Activated T-cell treated with anti-CD3 and anti-CD28 coated beads, Interleukin-2, amount 50 U/mL, for 4 hours (primary cell): ENCODE data around the gene SLC22A12. TPM values are rescaled to one million over a fixed set of nuclear protein-coding genes. Genes with fewer than 3 reads are reported as not detected.
"Not testable (repeated sequence)": the region's sequence is repeated elsewhere in the genome, so short reads cannot be mapped to it uniquely, and the experiment has no call there.

Experiments used
- ATAC-seq, 2 donors: fragments of 200-7000 bp; cut with Tn5 transposase; one replicate each; pipeline ENCODE4 v1.10.0; 2021
- DNase-seq: peaks from one replicate; pipeline ENCODE4 v3.0.0-alpha.2; 2020
- H3K27me3 Mint-ChIP-seq: one replicate; pipeline ENCODE4 v1.8.0; 2021; ENCODE audit warnings: low read depth, mixed read lengths
- H3K36me3 Mint-ChIP-seq: one replicate; pipeline ENCODE4 v1.8.0; 2022; ENCODE audit warnings: mixed read lengths; ENCODE audit not compliant: insufficient read depth
- H3K4me1 Mint-ChIP-seq: one replicate; pipeline ENCODE4 v1.8.0; 2021; ENCODE audit warnings: low read depth, mixed read lengths
- H3K4me3 Mint-ChIP-seq: one replicate; pipeline ENCODE4 v1.8.0; 2021; ENCODE audit warnings: mild to moderate bottlenecking, moderate library complexity, mixed read lengths
- H3K9me3 Mint-ChIP-seq: one replicate; pipeline ENCODE4 v1.8.0; 2021; ENCODE audit warnings: mixed read lengths
- total RNA-seq, 3 donors: library from RNA; stranded (reverse); gene quantifications; one replicate each; pipeline ENCODE4 v1.2.1, GENCODE V29; 2021

Gene SLC22A12
- total RNA-seq, 3 donors from 2014 or later = not detected

DNA sequence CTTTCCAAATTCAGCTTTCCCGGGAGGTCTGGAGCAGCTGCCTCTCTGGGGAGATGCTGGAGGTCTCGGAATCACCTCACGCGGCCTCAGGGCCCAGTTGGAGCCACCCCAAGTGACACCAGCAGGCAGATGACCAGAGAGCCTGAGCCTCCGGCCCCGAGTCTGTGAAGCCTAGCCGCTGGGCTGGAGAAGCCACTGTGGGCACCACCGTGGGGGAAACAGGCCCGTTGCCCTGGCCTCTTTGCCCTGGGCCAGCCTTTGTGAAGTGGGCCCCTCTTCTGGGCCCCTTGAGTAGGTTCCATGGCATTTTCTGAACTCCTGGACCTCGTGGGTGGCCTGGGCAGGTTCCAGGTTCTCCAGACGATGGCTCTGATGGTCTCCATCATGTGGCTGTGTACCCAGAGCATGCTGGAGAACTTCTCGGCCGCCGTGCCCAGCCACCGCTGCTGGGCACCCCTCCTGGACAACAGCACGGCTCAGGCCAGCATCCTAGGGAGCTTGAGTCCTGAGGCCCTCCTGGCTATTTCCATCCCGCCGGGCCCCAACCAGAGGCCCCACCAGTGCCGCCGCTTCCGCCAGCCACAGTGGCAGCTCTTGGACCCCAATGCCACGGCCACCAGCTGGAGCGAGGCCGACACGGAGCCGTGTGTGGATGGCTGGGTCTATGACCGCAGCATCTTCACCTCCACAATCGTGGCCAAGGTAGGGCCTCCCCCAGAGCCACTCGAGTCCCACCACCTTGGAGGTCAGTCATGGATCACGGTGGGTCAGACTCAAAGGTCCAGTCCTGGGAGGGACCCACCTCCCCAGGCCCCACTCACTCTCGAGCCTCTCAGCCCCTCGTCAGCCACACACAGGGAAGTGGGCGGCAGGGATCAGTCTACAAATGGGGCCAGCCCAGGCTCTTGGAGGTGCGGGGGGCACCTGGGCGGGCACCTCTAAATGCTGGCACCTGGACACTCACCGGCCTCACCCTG, 525 bp downstream of the SLC22A12 start:
- Mint-ChIP-seq H3K4me1 (no peaks in the 10 kb centered on the region), H3K9me3 (peaks cover 8% of the 10 kb centered on the region), H3K27me3 (peaks cover 3% of the 10 kb centered on the region), H3K36me3 (no peaks in the 10 kb centered on the region), H3K4me3 (no peak overlapping the region)
- no peak for DNase-seq
- no peak for ATAC-seq

- no peak overlapping the region for H3K4me3 Mint-ChIP-seq
- DNase-seq = no peak
- no peaks in the 10 kb centered on the region for H3K4me1 Mint-ChIP-seq
- H3K9me3 Mint-ChIP-seq = peaks cover 8% of the 10 kb centered on the region
- ATAC-seq = no peak
- peaks cover 5% of the 10 kb centered on the region for H3K27me3 Mint-ChIP-seq
- H3K36me3 Mint-ChIP-seq = no peaks in the 10 kb centered on the region
Measured at GRCh38 chr11:64592234-64592615, 1.2 kb downstream of the SLC22A12 start.

DNA sequence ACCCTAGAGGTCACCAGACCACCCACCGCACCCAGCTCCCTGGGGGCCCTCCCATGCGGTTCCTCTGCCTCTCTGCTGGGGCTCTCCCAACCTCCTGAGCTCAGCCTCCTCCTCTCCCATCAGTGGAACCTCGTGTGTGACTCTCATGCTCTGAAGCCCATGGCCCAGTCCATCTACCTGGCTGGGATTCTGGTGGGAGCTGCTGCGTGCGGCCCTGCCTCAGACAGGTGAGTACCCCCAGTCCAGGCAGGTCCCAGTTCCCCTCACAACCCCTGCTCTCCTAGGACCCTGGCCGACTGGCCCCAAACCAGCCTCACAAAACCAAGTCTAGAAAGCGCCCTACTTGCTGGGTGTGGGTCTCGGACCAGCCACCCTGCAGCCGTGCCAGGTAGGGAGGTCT, 1.6 kb downstream of the SLC22A12 start:
- no peaks in the 10 kb centered on the region for H3K36me3 Mint-ChIP-seq
- peaks cover 5% of the 10 kb centered on the region for H3K27me3 Mint-ChIP-seq
- H3K4me1 Mint-ChIP-seq = no peaks in the 10 kb centered on the region
- peaks cover 8% of the 10 kb centered on the region for H3K9me3 Mint-ChIP-seq
- ATAC-seq (no peak), DNase-seq (no peak)
- H3K4me3 Mint-ChIP-seq = no peak overlapping the region

DNA sequence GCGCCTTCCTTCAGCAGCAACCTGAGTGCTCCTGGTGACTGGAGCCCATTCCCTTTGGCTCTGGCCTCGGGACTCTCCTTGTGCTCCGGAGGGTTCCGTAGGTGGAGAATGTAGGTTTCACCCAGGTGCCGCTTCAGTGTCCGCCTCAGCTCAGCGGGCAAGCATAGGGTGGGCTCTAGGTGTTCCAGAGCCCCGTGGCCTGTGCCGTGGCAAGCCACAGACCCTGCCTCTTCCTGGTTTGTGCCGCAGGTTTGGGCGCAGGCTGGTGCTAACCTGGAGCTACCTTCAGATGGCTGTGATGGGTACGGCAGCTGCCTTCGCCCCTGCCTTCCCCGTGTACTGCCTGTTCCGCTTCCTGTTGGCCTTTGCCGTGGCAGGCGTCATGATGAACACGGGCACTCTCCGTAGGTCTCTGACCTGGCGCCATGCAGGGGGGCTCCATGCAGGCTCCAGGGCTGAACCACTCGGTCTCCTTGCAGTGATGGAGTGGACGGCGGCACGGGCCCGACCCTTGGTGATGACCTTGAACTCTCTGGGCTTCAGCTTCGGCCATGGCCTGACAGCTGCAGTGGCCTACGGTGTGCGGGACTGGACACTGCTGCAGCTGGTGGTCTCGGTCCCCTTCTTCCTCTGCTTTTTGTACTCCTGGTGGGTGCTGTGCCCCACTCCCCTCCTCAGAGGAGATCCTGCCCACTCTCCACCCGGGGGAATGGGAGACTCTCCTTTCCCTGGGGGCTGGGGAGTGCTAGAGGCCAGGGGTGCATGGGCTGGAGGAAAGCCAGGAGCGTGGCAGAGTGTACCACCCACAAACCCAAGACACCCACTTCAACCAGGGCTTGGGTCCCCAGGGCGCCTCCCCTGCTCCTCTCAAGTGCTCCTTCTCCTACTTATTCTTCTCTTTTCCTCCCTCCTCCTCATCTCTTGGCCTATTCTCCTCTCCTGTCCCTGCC, 2.4 kb downstream of the SLC22A12 start:
- DNase-seq = no peak
- Mint-ChIP-seq H3K9me3 (peaks cover 3% of the 10 kb centered on the region), H3K4me3 (no peak overlapping the region), H3K36me3 (no peaks in the 10 kb centered on the region), H3K27me3 (peaks cover 2% of the 10 kb centered on the region), H3K4me1 (no peaks in the 10 kb centered on the region)
- ATAC-seq = no peak

GRCh38 chr11:64594159-64594939, 3.3 kb downstream of the SLC22A12 start:
- ATAC-seq (no peak), DNase-seq (no peak)
- no peak overlapping the region for H3K4me3 Mint-ChIP-seq
- H3K9me3 Mint-ChIP-seq = no peaks in the 10 kb centered on the region
- no peaks in the 10 kb centered on the region for H3K4me1 Mint-ChIP-seq
- no peaks in the 10 kb centered on the region for H3K36me3 Mint-ChIP-seq
- H3K27me3 Mint-ChIP-seq = peaks cover 2% of the 10 kb centered on the region

DNA sequence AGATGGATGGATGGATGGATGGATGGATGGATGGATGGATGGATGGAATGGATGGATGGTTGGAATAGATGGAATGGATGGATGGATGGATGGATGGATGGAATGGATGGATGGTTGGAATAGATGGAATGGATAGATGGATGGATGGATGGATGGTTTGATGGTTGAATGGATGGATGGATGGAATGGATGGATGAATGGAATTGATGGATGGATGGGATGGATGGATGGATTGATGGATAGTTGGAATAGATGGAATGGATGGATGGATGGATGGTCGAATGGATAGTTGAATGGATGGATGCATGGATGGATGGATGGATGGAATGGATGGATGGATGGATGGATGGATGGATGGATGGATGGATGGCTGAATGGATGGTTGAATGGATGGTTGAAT, 4.9 kb downstream of the SLC22A12 start:
- not testable (repeated sequence) for H3K4me1 Mint-ChIP-seq, ATAC-seq, H3K36me3 Mint-ChIP-seq, DNase-seq, H3K9me3 Mint-ChIP-seq, H3K27me3 Mint-ChIP-seq, H3K4me3 Mint-ChIP-seq

DNA sequence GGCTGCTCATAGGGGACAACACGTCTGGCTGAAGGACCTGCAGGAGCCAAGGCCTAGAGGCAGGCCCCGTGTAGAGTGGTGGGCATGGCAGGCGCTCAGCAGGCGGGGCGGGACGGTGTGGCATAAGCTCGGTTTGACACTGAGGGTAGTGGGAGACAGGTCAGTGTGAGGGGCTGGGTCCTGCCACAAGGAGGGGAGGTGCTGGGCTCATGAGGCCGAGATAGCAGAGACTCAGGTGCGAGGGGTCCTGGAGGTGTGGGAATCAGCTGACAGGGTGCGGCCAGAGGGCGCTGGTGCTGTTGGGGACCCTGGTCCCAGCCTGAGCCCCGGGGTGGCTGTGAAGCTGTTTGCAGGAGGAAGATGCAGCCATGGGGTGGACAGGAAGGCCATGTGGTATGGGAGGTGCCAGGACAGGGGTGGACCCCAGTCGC, 6.7 kb downstream of the SLC22A12 start:
- DNase-seq = no peak

DNA sequence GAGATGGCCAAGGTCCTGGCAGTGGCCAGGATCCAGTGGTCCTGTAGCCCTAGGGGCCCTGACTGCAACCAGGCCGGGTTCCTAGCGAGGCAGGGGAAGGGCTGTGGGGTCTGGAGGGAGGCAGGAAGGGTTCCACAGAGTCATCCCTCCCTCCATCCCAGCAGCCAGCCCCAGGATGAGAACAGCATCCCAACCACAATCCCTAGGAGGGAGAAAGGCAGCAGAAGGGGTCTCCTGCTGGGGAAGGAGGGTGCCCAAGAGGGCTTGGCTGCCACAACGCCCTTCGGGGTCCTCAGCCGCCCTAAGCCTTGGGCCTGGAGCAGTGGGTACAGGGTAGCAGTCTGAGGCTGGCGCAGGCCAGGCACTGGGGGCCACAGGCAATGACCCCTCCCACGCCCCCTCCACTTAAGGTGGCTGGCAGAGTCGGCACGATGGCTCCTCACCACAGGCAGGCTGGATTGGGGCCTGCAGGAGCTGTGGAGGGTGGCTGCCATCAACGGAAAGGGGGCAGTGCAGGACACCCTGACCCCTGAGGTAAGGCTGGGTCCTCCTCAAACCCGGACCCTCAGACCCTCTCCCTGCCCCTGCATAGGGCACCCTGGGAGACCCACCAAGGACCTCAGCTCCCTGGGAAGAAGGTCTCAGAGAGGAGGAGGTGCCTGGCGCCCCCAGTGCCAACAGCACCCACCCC, 7.2 kb downstream of the SLC22A12 start:
- DNase-seq = no peak
- no peak for ATAC-seq
- Mint-ChIP-seq H3K4me3 (no peak overlapping the region), H3K9me3 (no peaks in the 10 kb centered on the region), H3K4me1 (no peaks in the 10 kb centered on the region), H3K27me3 (peaks cover 2% of the 10 kb centered on the region), H3K36me3 (no peaks in the 10 kb centered on the region)

More for the DNA sequence above, 6.7 kb downstream of the SLC22A12 start:
- H3K9me3 Mint-ChIP-seq = no peaks in the 10 kb centered on the region
- no peaks in the 10 kb centered on the region for H3K4me1 Mint-ChIP-seq
- no peak for ATAC-seq
- no peak overlapping the region for H3K4me3 Mint-ChIP-seq
- peaks cover 2% of the 10 kb centered on the region for H3K27me3 Mint-ChIP-seq
- no peaks in the 10 kb centered on the region for H3K36me3 Mint-ChIP-seq

- Mint-ChIP-seq H3K4me1 (no peaks in the 10 kb centered on the region), H3K36me3 (no peaks in the 10 kb centered on the region), H3K27me3 (peaks cover 6% of the 10 kb centered on the region), H3K4me3 (no peak overlapping the region), H3K9me3 (no peaks in the 10 kb centered on the region)
- DNase-seq = no peak
- no peak for ATAC-seq
Measured at GRCh38 chr11:64598797-64599697, 8.0 kb downstream of the SLC22A12 start.

DNA sequence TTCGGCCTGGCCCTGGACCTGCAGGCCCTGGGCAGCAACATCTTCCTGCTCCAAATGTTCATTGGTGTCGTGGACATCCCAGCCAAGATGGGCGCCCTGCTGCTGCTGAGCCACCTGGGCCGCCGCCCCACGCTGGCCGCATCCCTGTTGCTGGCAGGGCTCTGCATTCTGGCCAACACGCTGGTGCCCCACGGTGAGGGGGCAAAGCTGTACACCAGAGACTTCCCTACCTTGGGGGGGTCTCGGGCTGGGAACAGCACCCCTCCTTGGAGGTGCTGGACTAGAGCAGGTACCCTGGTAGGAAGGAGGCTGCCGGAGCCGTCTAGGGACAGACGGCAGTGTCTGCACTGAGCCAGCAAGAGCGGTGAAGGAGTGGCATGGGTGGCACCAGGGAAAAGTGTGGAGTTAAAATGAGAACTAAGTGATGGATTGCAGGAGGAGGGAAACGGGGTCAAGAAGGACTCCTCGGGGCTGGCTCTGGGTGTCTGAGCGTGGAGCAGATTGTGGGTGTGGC, 8.7 kb downstream of the SLC22A12 start:
- no peaks in the 10 kb centered on the region for H3K9me3 Mint-ChIP-seq
- H3K27me3 Mint-ChIP-seq = peaks cover 9% of the 10 kb centered on the region
- no peak for DNase-seq
- H3K4me3 Mint-ChIP-seq = no peak overlapping the region
- H3K36me3 Mint-ChIP-seq = no peaks in the 10 kb centered on the region
- no peaks in the 10 kb centered on the region for H3K4me1 Mint-ChIP-seq
- ATAC-seq = no peak

GRCh38 chr11:64600281-64600992, 9.4 kb downstream of the SLC22A12 start:
- DNase-seq = no peak
- no peak for ATAC-seq
- Mint-ChIP-seq H3K9me3 (no peaks in the 10 kb centered on the region), H3K4me1 (no peaks in the 10 kb centered on the region), H3K36me3 (no peaks in the 10 kb centered on the region), H3K4me3 (no peak overlapping the region), H3K27me3 (peaks cover 10% of the 10 kb centered on the region)
